Measurements from ENCODE around the gene MAD1L1. TPM values are rescaled to one million over a fixed set of nuclear protein-coding genes. Genes with fewer than 3 reads are reported as not detected.

Gene MAD1L1
- total and polyA plus RNA-seq, 2 of the 8 experiments (the other 6 are each of a cell fraction or from before 2014, with no cell fraction given): 40.4 to 44.6 TPM

GRCh38 chr7:1787241-1787640, 445.5 kb downstream of the MAD1L1 start:
- CTCF ChIA-PET (ENCODE audit: partially characterized antibody): interaction anchor here (1.1 to 2.3 kb wide), 3 partner anchors 14 to 29 kb away, joined by 3 to 5 read pairs (median 4); no protein-coding TSS in a partner anchor
- H3K4me3 ChIP-seq (ENCODE audit: extremely low read depth in 1 of 4, insufficient read depth in 2 of 4, low read depth in 3 of 4, low read length in 4 of 4): no peak overlapping the region
- H3K23me2 ChIP-seq (ENCODE audit: low read depth, low read length): no peaks in the 10 kb centered on the region
- H2BK12ac ChIP-seq (ENCODE audit: low read depth, low read length): no peak overlapping the region
- peaks cover 5 to 7% of the 10 kb centered on the region in 2 experiments; a peak in 2 of 4 replicates for H3K9me3 ChIP-seq (ENCODE audit: insufficient read depth in 2 of 2, low read depth in 1 of 2, low read length in 1 of 2)
- no peak overlapping the region for H3K4me2 ChIP-seq (ENCODE audit: insufficient read depth in 1 of 2, low read depth in 2 of 2, low read length in 2 of 2)
- no peak overlapping the region for H3K27ac ChIP-seq (ENCODE audit: low read depth, low read length)
- no peak overlapping the region for H2BK20ac ChIP-seq (ENCODE audit: low read length)
- no peak overlapping the region for H3K14ac ChIP-seq (ENCODE audit: insufficient read length)
- no peaks in the 10 kb centered on the region for H3K79me2 ChIP-seq (ENCODE audit: control insufficient read depth in 1 of 2, insufficient read depth in 2 of 2, low read length in 2 of 2)
- H4K8ac ChIP-seq (ENCODE audit: extremely low read depth, insufficient read depth, low read length): no peak overlapping the region
- H2BK5ac ChIP-seq (ENCODE audit: low read depth, low read length): no peak overlapping the region
- H2AK5ac ChIP-seq (ENCODE audit: low read depth, low read length): no peak overlapping the region
- H4K5ac ChIP-seq (ENCODE audit: insufficient read length, low read depth, low read length): no peak overlapping the region
- H3K56ac ChIP-seq (replicated peaks; ENCODE audit: insufficient read length, low read depth, low read length): no peak overlapping the region
- WGBS, 2 experiments (ENCODE audit: extremely low coverage in 1 of 2, insufficient coverage in 1 of 2, insufficient read length in 1 of 2, insufficient replicate concordance in 2 of 2, low coverage in 1 of 2, low lambda C conversion rate in 2 of 2, missing lambda C conversion rate in 1 of 2): 87% methylated on average over 9 of the region's 9 CpGs; no CpG with 5 or more reads in 1 of the 2 experiments
- no peak overlapping the region for H4K91ac ChIP-seq (replicated peaks; ENCODE audit: insufficient read length, low read length)
- H3K79me1 ChIP-seq (ENCODE audit: low read depth, low read length): no peaks in the 10 kb centered on the region
- no peak overlapping the region for H3K23ac ChIP-seq (ENCODE audit: insufficient read length)
- H4K20me1 ChIP-seq (replicated peaks in 1 of 2; ENCODE audit: control insufficient read depth in 1 of 2, insufficient read depth in 2 of 2, low read length in 2 of 2): no peaks in the 10 kb centered on the region
- no peak overlapping the region for H3K9ac ChIP-seq (replicated peaks in 1 of 4; ENCODE audit: extremely low read depth in 1 of 4, low read depth in 3 of 4, low read length in 3 of 4)
- H3K4ac ChIP-seq (replicated peaks; ENCODE audit: insufficient read length, low read depth, low read length): no peak overlapping the region
- no peaks in the 10 kb centered on the region for H3K27me3 ChIP-seq (replicated peaks in 1 of 4; ENCODE audit: control insufficient read depth in 3 of 4, extremely low read depth in 1 of 4, insufficient read depth in 3 of 4, low read length in 3 of 4)
- TF ChIP-seq CTCF (IDR thresholded peaks at IDR 0.05; ENCODE audit: control extremely low read depth in 1 of 3, insufficient read depth in 1 of 3, low read depth in 1 of 3, low read length in 3 of 3) (peak; percentile 27 to 31 (median 28); a peak in 3 of 4 replicates), NRF1 (IDR thresholded peaks at IDR 0.05; ENCODE audit: low read depth, low read length) (no peak), RAD21 (IDR thresholded peaks at IDR 0.05 in 1 of 2, conservative IDR thresholded peaks at IDR 0.05 in 1 of 2; ENCODE audit: low read depth in 2 of 2, low read length in 2 of 2) (peak in 1 of 2 experiments; percentile 28; a peak in 2 of 4 replicates), RNF2 (IDR thresholded peaks at IDR 0.05; ENCODE audit: borderline replicate concordance, low read depth, low read length, missing control alignments, poor library complexity, severe bottlenecking) (no peak), BRCA1 (IDR thresholded peaks at IDR 0.05; ENCODE audit: low read depth, low read length) (no peak), RFX5 (IDR thresholded peaks at IDR 0.05; ENCODE audit: borderline replicate concordance, low read depth, low read length) (no peak)
- no peaks in the 10 kb centered on the region for H3K4me1 ChIP-seq (replicated peaks in 1 of 4; ENCODE audit: control insufficient read depth in 3 of 4, insufficient read depth in 4 of 4, low read length in 3 of 4)
- FAIRE-seq (no peak), DNase-seq (ENCODE audit: low read depth in 1 of 2, low spot score in 2 of 2) (no peak)
- POLR2A ChIA-PET (ENCODE audit: partially characterized antibody): no interaction called here
- H2AFZ ChIP-seq (ENCODE audit: low read length): no peak overlapping the region
- H2BK15ac ChIP-seq (ENCODE audit: low read length): no peak overlapping the region
- no peak overlapping the region for H3K18ac ChIP-seq (ENCODE audit: extremely low read depth, low read length)
- no peak overlapping the region for H2BK120ac ChIP-seq (replicated peaks; ENCODE audit: low read depth, low read length)
- H3K36me3 ChIP-seq (ENCODE audit: control insufficient read depth in 2 of 4, insufficient read depth in 4 of 4, low read length in 3 of 4): no peaks in the 10 kb centered on the region
